Panc1 (cell line): Measurements from ENCODE around the gene SGSH. TPM values are rescaled to one million over a fixed set of nuclear protein-coding genes. Genes with fewer than 3 reads are reported as not detected.

Experiments used
- ATAC-seq: fragments of 200-7000 bp; cut with Tn5 transposase; 2 replicates; pipeline ENCODE4 v1.9.1; 2020; ENCODE audit warnings: mild to moderate bottlenecking, moderate library complexity
- BruUV-seq: library from RNA; stranded (reverse); fragments of 400-500 nt; replicated peaks from 2 replicates; lab custom pipeline; 2021; lab: Mats Ljungman, UMichigan
- CTCF ChIA-PET: fragments of 300-600 bp; sonication (Branson Sonifier 250); formaldehyde crosslinking; loops from one replicate; lab custom pipeline; 2022; ENCODE audit warnings: antibody characterized with exemption; lab: Charles Lee
- POLR2A ChIA-PET: fragments of 300-600 bp; sonication (Branson Sonifier 250); formaldehyde crosslinking; loops from one replicate; lab custom pipeline; 2022; ENCODE audit warnings: antibody characterized with exemption; lab: Charles Lee
- DNase-seq: peaks from one replicate; pipeline ENCODE4 v3.0.0-alpha.2; 2010; ENCODE audit warnings: low read depth, low spot score
- H3K27ac ChIP-seq: 2 replicates; pipeline ENCODE4 v1.5.1; 2011; ENCODE audit warnings: mild to moderate bottlenecking, low read length, inconsistent platforms
- H3K27me3 ChIP-seq: fragments of 200-500 bp; sonication (Bioruptor generic); 2 replicates; pipeline ENCODE4 v1.6.0; 2014; ENCODE audit warnings: low read length, inconsistent platforms; ENCODE audit not compliant: control insufficient read depth, insufficient read depth
- H3K36me3 ChIP-seq: fragments of 200-500 bp; sonication (Bioruptor generic); 2 replicates; pipeline ENCODE4 v1.5.1; 2014; ENCODE audit warnings: inconsistent platforms, mild to moderate bottlenecking, low read length, moderate library complexity; ENCODE audit not compliant: control insufficient read depth, insufficient read depth
- H3K4me1 ChIP-seq: 2 replicates; pipeline ENCODE4 v1.5.1; 2011; ENCODE audit warnings: inconsistent platforms, mild to moderate bottlenecking, low read length, moderate library complexity; ENCODE audit not compliant: control insufficient read depth, insufficient read depth
- H3K4me3 ChIP-seq, 2 experiments: 2 replicates each; pipeline ENCODE4 v1.5.1; 2011 to 2012; ENCODE audit warnings: low read depth in 2 of 2, low read length in 2 of 2, mild to moderate bottlenecking in 2 of 2, inconsistent platforms in 1 of 2, moderate library complexity in 1 of 2
- H3K9me3 ChIP-seq: fragments of 200-500 bp; sonication (Bioruptor generic); 2 replicates; pipeline ENCODE4 v1.5.1; 2014; ENCODE audit warnings: low read depth, mild to moderate bottlenecking, inconsistent platforms, low read length, moderate library complexity; ENCODE audit not compliant: control insufficient read depth, insufficient read depth
- POLR2AphosphoS5 ChIP-seq: IDR thresholded peaks from 2 replicates; pipeline ENCODE4 v1.6.1; 2012; ENCODE audit warnings: mild to moderate bottlenecking, low read depth, low read length, moderate library complexity
- REST ChIP-seq, 2 experiments: IDR thresholded peaks; 2 replicates each; pipeline ENCODE4 v1.6.1; 2011 to 2012; ENCODE audit warnings: low read depth in 2 of 2, control low read depth in 1 of 2, low read length in 1 of 2, mild to moderate bottlenecking in 1 of 2, moderate library complexity in 1 of 2; ENCODE audit not compliant: insufficient read depth in 1 of 2
- SIN3A ChIP-seq: IDR thresholded peaks from 2 replicates; pipeline ENCODE4 v1.6.1; 2012; ENCODE audit warnings: low read depth, mild to moderate bottlenecking, low read length, moderate library complexity, borderline replicate concordance; ENCODE audit not compliant: insufficient read depth
- TCF7L2 ChIP-seq: IDR thresholded peaks from 2 replicates; pipeline ENCODE4 v1.6.1; 2011; ENCODE audit warnings: mild to moderate bottlenecking, low read depth, low read length, inconsistent platforms
- in situ Hi-C: cut with HindIII; loops from 2 replicates; pipeline ENCODE4 v1.10.0; 2016; ENCODE audit warnings: low sequenced_read_pairs, low pct_unique_long_range_greater_than_20kb
- intact Hi-C: fragments of 100-400 bp; cut with micrococcal nuclease; formaldehyde crosslinking; loops from one replicate; pipeline ENCODE4 v1.10.0; 2022; ENCODE audit not compliant: unreplicated experiment
- total RNA-seq: library from RNA; stranded (reverse); gene quantifications from one replicate; pipeline ENCODE4 v1.2.1, GENCODE V29; 2021; ENCODE audit not compliant: unreplicated experiment
- TF ChIP-seq, protein P1 (sequence below): fragments of 450-650 bp; IDR thresholded peaks from 2 replicates; pipeline ENCODE4 v1.5.1; 2017; ENCODE audit warnings: mild to moderate bottlenecking

The SGSH gene
- total RNA-seq, 1 experiment from 2014 or later: 70.2 TPM

DNA sequence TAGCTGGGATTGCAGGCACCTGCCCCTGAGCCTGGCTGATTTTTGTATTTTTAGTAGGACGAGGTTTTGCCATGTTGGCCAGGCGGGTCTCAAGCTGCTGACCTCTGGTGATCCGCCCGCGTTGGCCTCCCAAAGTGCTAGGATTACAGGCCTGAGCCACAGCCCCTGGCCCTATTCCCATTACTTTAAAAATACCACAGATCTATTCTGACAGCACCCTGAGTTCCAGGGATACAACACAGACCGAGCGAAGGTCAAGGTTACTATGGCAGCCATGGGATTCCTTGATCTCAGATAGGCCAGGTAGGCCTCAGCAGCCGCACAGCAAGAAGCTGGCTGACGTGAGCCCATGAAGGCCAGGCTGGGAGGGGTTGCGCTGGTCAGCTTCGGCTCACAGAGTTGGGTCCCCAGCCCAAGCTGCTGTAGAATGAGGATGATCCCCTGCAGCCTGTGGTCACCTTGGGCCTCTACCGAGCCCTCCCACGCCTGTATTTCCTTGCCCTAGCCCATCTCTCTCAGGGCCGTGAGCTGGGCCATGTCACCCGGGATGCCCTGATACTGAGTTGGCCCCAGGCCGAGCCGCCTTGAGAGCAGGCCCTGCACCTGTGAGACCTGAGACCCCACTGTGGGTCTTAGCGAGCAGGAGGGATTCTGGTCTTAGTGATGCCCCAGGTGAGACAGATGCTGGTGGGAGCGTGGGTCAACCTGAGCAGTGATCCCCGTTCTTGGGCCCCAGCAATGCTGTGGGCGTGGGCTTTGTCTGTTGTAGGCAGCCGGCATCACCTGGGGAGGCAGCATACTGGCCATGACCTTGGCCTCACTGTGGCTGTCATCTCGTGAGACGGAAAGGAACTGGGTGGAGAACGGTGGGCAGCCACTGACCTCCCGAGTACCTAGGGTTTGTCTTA, 23.6 kb upstream of the SGSH start:
- ATAC-seq (no peak), DNase-seq (no peak)
- Histone ChIP-seq H3K27ac (no peak overlapping the region), H3K4me3 (no peak overlapping the region), H3K9me3 (no peaks in the 10 kb centered on the region), H3K27me3 (no peaks in the 10 kb centered on the region), H3K36me3 (no peaks in the 10 kb centered on the region), H3K4me1 (no peaks in the 10 kb centered on the region)
- ChIA-PET CTCF (no interaction called here), POLR2A (interaction anchor here (0.7 kb wide), 1 partner anchor 94 kb away, joined by 14 read pairs; no protein-coding TSS in a partner anchor)
- intact Hi-C loops: no loop called here
- BruUV-seq: no TSS peak
- TF ChIP-seq REST (IDR thresholded peaks at IDR 0.05; ENCODE audit: insufficient read depth in 1 of 2, low read depth in 2 of 2, low read length in 1 of 2) (no peak), POLR2AphosphoS5 (no peak), TCF7L2 (no peak), SIN3A (no peak)
- TF ChIP-seq, protein P1, sequence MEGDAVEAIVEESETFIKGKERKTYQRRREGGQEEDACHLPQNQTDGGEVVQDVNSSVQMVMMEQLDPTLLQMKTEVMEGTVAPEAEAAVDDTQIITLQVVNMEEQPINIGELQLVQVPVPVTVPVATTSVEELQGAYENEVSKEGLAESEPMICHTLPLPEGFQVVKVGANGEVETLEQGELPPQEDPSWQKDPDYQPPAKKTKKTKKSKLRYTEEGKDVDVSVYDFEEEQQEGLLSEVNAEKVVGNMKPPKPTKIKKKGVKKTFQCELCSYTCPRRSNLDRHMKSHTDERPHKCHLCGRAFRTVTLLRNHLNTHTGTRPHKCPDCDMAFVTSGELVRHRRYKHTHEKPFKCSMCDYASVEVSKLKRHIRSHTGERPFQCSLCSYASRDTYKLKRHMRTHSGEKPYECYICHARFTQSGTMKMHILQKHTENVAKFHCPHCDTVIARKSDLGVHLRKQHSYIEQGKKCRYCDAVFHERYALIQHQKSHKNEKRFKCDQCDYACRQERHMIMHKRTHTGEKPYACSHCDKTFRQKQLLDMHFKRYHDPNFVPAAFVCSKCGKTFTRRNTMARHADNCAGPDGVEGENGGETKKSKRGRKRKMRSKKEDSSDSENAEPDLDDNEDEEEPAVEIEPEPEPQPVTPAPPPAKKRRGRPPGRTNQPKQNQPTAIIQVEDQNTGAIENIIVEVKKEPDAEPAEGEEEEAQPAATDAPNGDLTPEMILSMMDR: no peak
- in situ Hi-C loops: no loop called here

DNA sequence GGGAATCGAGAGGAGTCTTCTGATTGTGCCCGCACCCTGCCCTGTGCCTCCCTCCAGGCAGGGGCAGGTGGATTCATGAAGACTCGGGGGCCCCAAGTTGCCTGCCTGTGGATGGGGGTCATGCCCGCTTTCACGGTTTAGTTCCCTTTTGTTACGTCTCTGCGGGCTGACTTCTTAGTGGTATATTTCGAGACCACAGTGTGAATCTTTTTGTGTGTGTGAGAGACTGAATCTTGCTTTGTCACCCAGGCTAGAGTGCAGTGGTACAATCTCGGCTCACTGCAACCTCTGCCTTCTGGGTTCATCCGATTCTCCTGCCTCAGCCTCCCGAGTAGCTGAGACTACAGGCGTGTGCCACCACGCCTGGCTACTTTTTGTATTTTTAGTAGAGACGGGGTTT, 22.4 kb upstream of the SGSH start:
- no peaks in the 10 kb centered on the region for H3K9me3 ChIP-seq
- intact Hi-C loops (no loop called here), in situ Hi-C loops (no loop called here)
- H3K4me1 ChIP-seq: no peaks in the 10 kb centered on the region
- no TSS peak for BruUV-seq
- TF ChIP-seq REST (IDR thresholded peaks at IDR 0.05; ENCODE audit: insufficient read depth in 1 of 2, low read depth in 2 of 2, low read length in 1 of 2): no peak
- ATAC-seq: no peak
- DNase-seq: no peak
- no peak overlapping the region for H3K27ac ChIP-seq
- 0 out of 2 replicates have a peak, but pooled peaks cover 2% of the 10 kb centered on the region for H3K36me3 ChIP-seq
- POLR2A ChIA-PET: interaction anchor here (0.5 kb wide), 1 partner anchor 11 kb away, joined by 4 read pairs; no protein-coding TSS in a partner anchor
- H3K27me3 ChIP-seq: no peaks in the 10 kb centered on the region
- H3K4me3 ChIP-seq: no peak overlapping the region
- CTCF ChIA-PET: no interaction called here
